ENCODE measurements around the gene TIAM2. TPM values are rescaled to one million over a fixed set of nuclear protein-coding genes. Genes with fewer than 3 reads are reported as not detected.
"Not testable (repeated sequence)": the region's sequence is repeated elsewhere in the genome, so short reads cannot be mapped to it uniquely, and the experiment has no call there.

The TIAM2 gene
- total and polyA plus RNA-seq, 10 donors: 4.3 to 21.9 (median 12.9) TPM

GRCh38 chr6:155091756-155092155, 96.6 kb downstream of the TIAM2 start:
- intact Hi-C loops (cut with DNase I; ENCODE audit: low total_unique reads): no loop called here
- no peak overlapping the region for H3K4me3 ChIP-seq
- H3K27ac ChIP-seq: no peak overlapping the region
- 93 to 97% (median 95%) methylated on average over 10 of the region's 10 CpGs for WGBS, 5 donors
- H3K9me3 ChIP-seq: peaks cover 0 to under 1% (median 0%) of the 10 kb centered on the region in 8 donors
- H3K4me1 ChIP-seq: no peaks in the 10 kb centered on the region
- no peak for DNase-seq
- no peaks in the 10 kb centered on the region for H3K27me3 ChIP-seq (replicated peaks in 1 of 7)
- TF ChIP-seq POLR2A (IDR thresholded peaks at IDR 0.05) (no peak), CTCF (IDR thresholded peaks at IDR 0.05 in 8 of 11, conservative IDR thresholded peaks at IDR 0.05 in 3 of 11) (no peak), POLR2AphosphoS5 (IDR thresholded peaks at IDR 0.05) (no peak)
- H3K36me3 ChIP-seq: no peaks in the 10 kb centered on the region

GRCh38 chr6:155093430-155093829, 98.3 kb downstream of the TIAM2 start:
- Histone ChIP-seq H3K9me3 (peaks cover 0 to 7% (median 0%) of the 10 kb centered on the region in 8 donors), H3K27ac (no peak overlapping the region), H3K36me3 (no peaks in the 10 kb centered on the region), H3K4me1 (no peaks in the 10 kb centered on the region), H3K4me3 (no peak overlapping the region), H3K27me3 (replicated peaks in 1 of 7) (no peaks in the 10 kb centered on the region)
- DNase-seq: no peak
- WGBS, 5 donors: 75 to 83% (median 80%) methylated on average over 6 to 7 of the region's 7 CpGs
- TF ChIP-seq CTCF (IDR thresholded peaks at IDR 0.05 in 8 of 11, conservative IDR thresholded peaks at IDR 0.05 in 3 of 11): no peak
- no peak for TF ChIP-seq POLR2A (IDR thresholded peaks at IDR 0.05)
- TF ChIP-seq POLR2AphosphoS5 (IDR thresholded peaks at IDR 0.05): no peak
- intact Hi-C loops (cut with DNase I; ENCODE audit: low total_unique reads): no loop called here

GRCh38 chr6:155100087-155100486, 105.0 kb downstream of the TIAM2 start:
- WGBS, 5 donors: 79 to 83% (median 82%) methylated on average over 8 of the region's 8 CpGs
- intact Hi-C loops (cut with DNase I; ENCODE audit: low total_unique reads): no loop called here
- peaks cover 0 to 7% (median 0%) of the 10 kb centered on the region in 8 donors for H3K9me3 ChIP-seq
- no peak for DNase-seq
- H3K4me3 ChIP-seq: no peak overlapping the region
- H3K27me3 ChIP-seq (replicated peaks in 1 of 7): no peaks in the 10 kb centered on the region
- H3K27ac ChIP-seq: no peak overlapping the region
- no peaks in the 10 kb centered on the region for H3K36me3 ChIP-seq
- H3K4me1 ChIP-seq: no peaks in the 10 kb centered on the region
- TF ChIP-seq POLR2A (IDR thresholded peaks at IDR 0.05) (no peak), CTCF (IDR thresholded peaks at IDR 0.05 in 8 of 11, conservative IDR thresholded peaks at IDR 0.05 in 3 of 11) (no peak), POLR2AphosphoS5 (IDR thresholded peaks at IDR 0.05) (no peak)

GRCh38 chr6:155100591-155100990, 105.5 kb downstream of the TIAM2 start:
- WGBS, 5 donors: 84 to 98% (median 92%) methylated on average over 6 of the region's 6 CpGs
- peaks cover 0 to 7% (median 0%) of the 10 kb centered on the region in 8 donors for H3K9me3 ChIP-seq
- intact Hi-C loops (cut with DNase I; ENCODE audit: low total_unique reads): no loop called here
- H3K36me3 ChIP-seq: no peaks in the 10 kb centered on the region
- no peak overlapping the region for H3K4me3 ChIP-seq
- H3K4me1 ChIP-seq: no peaks in the 10 kb centered on the region
- DNase-seq: no peak
- TF ChIP-seq CTCF (IDR thresholded peaks at IDR 0.05 in 8 of 11, conservative IDR thresholded peaks at IDR 0.05 in 3 of 11) (no peak), POLR2AphosphoS5 (IDR thresholded peaks at IDR 0.05) (no peak), POLR2A (IDR thresholded peaks at IDR 0.05) (no peak)
- H3K27me3 ChIP-seq (replicated peaks in 1 of 7): no peaks in the 10 kb centered on the region
- H3K27ac ChIP-seq: no peak overlapping the region

- H3K27ac ChIP-seq; H3K36me3 ChIP-seq; H3K9me3 ChIP-seq; DNase-seq; intact Hi-C loops (cut with DNase I; ENCODE audit: low total_unique reads); H3K4me1 ChIP-seq; H3K4me3 ChIP-seq: not testable (repeated sequence)
- peaks cover 0 to 15% (median 0%) of the 10 kb centered on the region in 7 donors for H3K27me3 ChIP-seq (replicated peaks in 1 of 7)
- 87 to 94% (median 89%) methylated on average over 9 of the region's 9 CpGs for WGBS, 5 donors
Observed at GRCh38 chr6:155103083-155103645, 108.0 kb downstream of the TIAM2 start.

Data from spleen (tissue), 11 donors.